K562 (cell line): ENCODE results near the gene PI4K2A. TPM values are rescaled to one million over a fixed set of nuclear protein-coding genes. Genes with fewer than 3 reads are reported as not detected.

Experiments
- CBX5 ChIP-seq: IDR thresholded peaks from 2 replicates; pipeline ENCODE4 v1.6.1; 2014; ENCODE audit warnings: low read depth, borderline replicate concordance
- HDAC1 ChIP-seq, 2 experiments: fragments of 450-650 bp; IDR thresholded peaks; 2 replicates each; pipeline ENCODE4 v1.6.1; 2016 to 2017; ENCODE audit warnings: inconsistent platforms in 1 of 2, mild to moderate bottlenecking in 1 of 2, moderate library complexity in 1 of 2
- HNRNPL ChIP-seq: fragments of 200-400 bp; formaldehyde crosslinking; IDR thresholded peaks from 2 replicates; pipeline ENCODE4 v1.6.1; 2017; ENCODE audit warnings: low read depth, mild to moderate bottlenecking, low read length
- LCOR ChIP-seq: sonication (generic); formaldehyde crosslinking; IDR thresholded peaks from 2 replicates; pipeline ENCODE4 v1.8.0; 2022; ENCODE audit warnings: mild to moderate bottlenecking, missing genetic modification reagents
- MITF ChIP-seq: IDR thresholded peaks from 2 replicates; pipeline ENCODE4 v1.6.1; 2014; ENCODE audit warnings: antibody characterized with exemption
- NFXL1 ChIP-seq: fragments of 450-650 bp; formaldehyde crosslinking; IDR thresholded peaks from 2 replicates; pipeline ENCODE4 v1.4.0; 2021; ENCODE audit warnings: mild to moderate bottlenecking
- REST ChIP-seq, 2 experiments: fragments of 450-650 bp; formaldehyde crosslinking in 1 of 2; IDR thresholded peaks; 2 replicates each; pipeline versions ENCODE4 v1.4.0 to v1.6.1; 2014 to 2020; ENCODE audit warnings: mild to moderate bottlenecking in 2 of 2, borderline replicate concordance in 1 of 2, low read depth in 1 of 2
- SAFB ChIP-seq: fragments of 200-400 bp; formaldehyde crosslinking; IDR thresholded peaks from 2 replicates; pipeline ENCODE4 v1.6.1; 2017; ENCODE audit warnings: low read depth, low read length, borderline replicate concordance
- SAFB2 ChIP-seq: fragments of 200-400 bp; formaldehyde crosslinking; IDR thresholded peaks from 2 replicates; pipeline ENCODE4 v1.6.1; 2018; ENCODE audit warnings: borderline replicate concordance, low read length, low read depth, moderate library complexity; ENCODE audit not compliant: severe bottlenecking
- SIN3B ChIP-seq: fragments of 450-650 bp; IDR thresholded peaks from 2 replicates; pipeline ENCODE4 v1.6.1; 2017; ENCODE audit warnings: low read depth, mild to moderate bottlenecking, moderate library complexity
- SMARCA4 ChIP-seq: fragments of 450-650 bp; IDR thresholded peaks from 2 replicates; pipeline ENCODE4 v1.6.1; 2016
- SMARCA5 ChIP-seq: fragments of 450-650 bp; IDR thresholded peaks from 2 replicates; pipeline ENCODE4 v1.6.1; 2016
- SMC3 ChIP-seq: conservative IDR thresholded peaks from 2 replicates; pipeline ENCODE4 v1.6.1; 2011; ENCODE audit warnings: low read depth, low read length, improper control_type of control experiment; ENCODE audit not compliant: insufficient read depth
- SOX6 ChIP-seq: fragments of 450-650 bp; IDR thresholded peaks from 2 replicates; pipeline ENCODE4 v1.6.1; 2014; ENCODE audit warnings: mild to moderate bottlenecking
- ZBED1 ChIP-seq: IDR thresholded peaks from 2 replicates; pipeline ENCODE4 v1.6.1; 2014
- ZBTB9 ChIP-seq: fragments of 450-650 bp; formaldehyde crosslinking; IDR thresholded peaks from 2 replicates; pipeline ENCODE4 v1.4.0; 2020; ENCODE audit warnings: mild to moderate bottlenecking, moderate library complexity
- ZFP1 ChIP-seq: fragments of 450-650 bp; formaldehyde crosslinking; IDR thresholded peaks from 2 replicates; pipeline ENCODE4 v1.4.0; 2020; ENCODE audit warnings: mild to moderate bottlenecking, mixed read lengths
- ZFX ChIP-seq: sonication (generic); formaldehyde crosslinking; IDR thresholded peaks from 2 replicates; pipeline ENCODE4 v1.8.0; 2022; ENCODE audit warnings: mild to moderate bottlenecking, missing genetic modification reagents, moderate library complexity
- ZNF140 ChIP-seq: fragments of 250-450 bp; sonication (Bioruptor Pico); IDR thresholded peaks from 2 replicates; pipeline ENCODE4 v1.8.0; 2021; ENCODE audit warnings: moderate library complexity, mild to moderate bottlenecking, inconsistent platforms
- polyA plus RNA-seq, 8 experiments: library from polyadenylated mRNA; depleted of rRNA in 4 of 8; stranded (reverse) in 5 of 8; unstranded in 3 of 8; fragments of >200 nt; fragmentation: Nextera tagmentation in 2 of 8; fragmentation: Illumina TruSeq in 1 of 8; extraction: Ambion mirVana in 2 of 8; extraction: Trizol in 1 of 8; gene quantifications; 2 replicates each; pipeline versions ENCODE4 v1.2.1 to v1.2.3, GENCODE V29; 2011 to 2014; ENCODE audit warnings: inconsistent platforms in 1 of 8, missing spikeins in 1 of 8
- total RNA-seq, 7 experiments: library from RNA; depleted of rRNA in 6 of 7; stranded (reverse); fragments of >200 nt in 6 of 7; fragmentation: Illumina TruSeq in 2 of 7; extraction: Trizol in 2 of 7; gene quantifications; 2 replicates each; pipeline versions ENCODE4 v1.2.1 to v1.2.3, GENCODE V29; 2011 to 2021; ENCODE audit warnings: low replicate concordance in 1 of 7

Gene PI4K2A
- total and polyA plus RNA-seq, 9 of the 15 experiments (the other 6 are each of a cell fraction or from before 2014, with no cell fraction given) = 4.4 to 28.4 (median 16.5) TPM

GRCh38 chr10:97648562-97649404 is 8.3 kb downstream of the PI4K2A start (continued):
- TF ChIP-seq ZBTB9 (CRISPR knock-in tag) = no peak
- TF ChIP-seq SMARCA4 = peak; percentile 62
- TF ChIP-seq SOX6 = peak; percentile 23; the same call in 1 of the 2 replicates
- TF ChIP-seq SMARCA5 = no peak
- TF ChIP-seq NFXL1 = no peak
- no peak for TF ChIP-seq SAFB
- TF ChIP-seq LCOR (CRISPR knock-in tag) = no peak
- TF ChIP-seq SMC3 = no peak
- TF ChIP-seq MITF = peak; percentile 90
- TF ChIP-seq ZNF140 (CRISPR knock-in tag) = no peak
- no peak for TF ChIP-seq HNRNPL
- TF ChIP-seq ZFX = no peak
- TF ChIP-seq ZFP1 (CRISPR knock-in tag) = no peak
- no peak for TF ChIP-seq REST (IDR thresholded peaks at IDR 0.05; ENCODE audit: borderline replicate concordance)
- TF ChIP-seq REST (CRISPR knock-in tag; IDR thresholded peaks at IDR 0.05; ENCODE audit: low read depth) = no peak
- no peak for TF ChIP-seq CBX5
- no peak for TF ChIP-seq SAFB2
- TF ChIP-seq ZBED1 = no peak
- TF ChIP-seq SIN3B = no peak
- TF ChIP-seq HDAC1 (IDR thresholded peaks at IDR 0.05) = peak in 1 of 2 experiments; percentile 33; a peak in 1 of 4 replicates
